WTC11 (cell line): Measurements from ENCODE around the gene ZMIZ1. TPM values are rescaled to one million over a fixed set of nuclear protein-coding genes. Genes with fewer than 3 reads are reported as not detected.

Source experiments
- ATAC-seq: fragments of 200-7000 bp; cut with Tn5 transposase; 2 replicates; pipeline ENCODE4 v1.10.0; 2021; ENCODE audit warnings: mild to moderate bottlenecking, moderate library complexity
- CTCF ChIA-PET: fragments of 300-600 bp; sonication (Branson Sonifier 250); formaldehyde crosslinking; loops from one replicate; lab custom pipeline; 2021; ENCODE audit warnings: antibody characterized with exemption; lab: Charles Lee
- POLR2A ChIA-PET: fragments of 350-600 bp; sonication (Branson Sonifier 250); formaldehyde crosslinking; loops from one replicate; lab custom pipeline; 2021; ENCODE audit warnings: antibody characterized with exemption; lab: Charles Lee
- DNase-seq: peaks from one replicate; pipeline ENCODE4 v3.0.0; 2021; ENCODE audit warnings: low spot score
- H3K27ac Mint-ChIP-seq: 2 replicates; pipeline ENCODE4 v1.8.0; 2021; ENCODE audit warnings: mixed read lengths
- H3K27me3 Mint-ChIP-seq: 2 replicates; pipeline ENCODE4 v1.8.0; 2021; ENCODE audit warnings: low read depth, mild to moderate bottlenecking, moderate library complexity, mixed read lengths
- H3K36me3 Mint-ChIP-seq: 2 replicates; pipeline ENCODE4 v1.8.0; 2021; ENCODE audit warnings: mixed read lengths
- H3K4me1 Mint-ChIP-seq: 2 replicates; pipeline ENCODE4 v1.8.0; 2022; ENCODE audit warnings: mixed read lengths
- H3K4me3 Mint-ChIP-seq: 2 replicates; pipeline ENCODE4 v1.8.0; 2021; ENCODE audit warnings: mild to moderate bottlenecking, moderate library complexity, mixed read lengths
- H3K9me3 Mint-ChIP-seq: 2 replicates; pipeline ENCODE4 v1.8.0; 2021; ENCODE audit warnings: mixed read lengths
- ATF1 ChIP-seq: sonication (generic); formaldehyde crosslinking; IDR thresholded peaks from 2 replicates; pipeline ENCODE4 v1.8.1; 2023; ENCODE audit warnings: mild to moderate bottlenecking, moderate library complexity, missing genetic modification reagents
- CREB1 ChIP-seq: sonication (generic); formaldehyde crosslinking; IDR thresholded peaks from 2 replicates; pipeline ENCODE4 v1.8.0; 2023; ENCODE audit warnings: mild to moderate bottlenecking, missing genetic modification reagents
- CREM ChIP-seq: sonication (generic); formaldehyde crosslinking; IDR thresholded peaks from 2 replicates; pipeline ENCODE4 v1.8.1; 2022; ENCODE audit warnings: mild to moderate bottlenecking, missing genetic modification reagents, moderate library complexity
- ELF4 ChIP-seq: sonication (generic); formaldehyde crosslinking; IDR thresholded peaks from 2 replicates; pipeline ENCODE4 v1.8.1; 2022; ENCODE audit warnings: low read depth, mild to moderate bottlenecking, moderate library complexity, missing genetic modification reagents
- EMX1 ChIP-seq: fragments of 250-450 bp; sonication (Bioruptor Pico); IDR thresholded peaks from 2 replicates; pipeline ENCODE4 v1.8.0; 2021; ENCODE audit warnings: mild to moderate bottlenecking
- GTF2I ChIP-seq: fragments of 250-450 bp; sonication (Bioruptor Pico); conservative IDR thresholded peaks from 2 replicates; pipeline ENCODE4 v1.4.0; 2021; ENCODE audit warnings: mild to moderate bottlenecking
- MYBL2 ChIP-seq: sonication (generic); formaldehyde crosslinking; IDR thresholded peaks from 2 replicates; pipeline ENCODE4 v1.8.1; 2023; ENCODE audit warnings: mild to moderate bottlenecking, moderate library complexity, missing genetic modification reagents
- NFATC4 ChIP-seq: fragments of 250-450 bp; sonication (Bioruptor Pico); IDR thresholded peaks from 2 replicates; pipeline ENCODE4 v1.9.0; 2021; ENCODE audit warnings: mild to moderate bottlenecking
- SMAD4 ChIP-seq: sonication (generic); formaldehyde crosslinking; IDR thresholded peaks from 2 replicates; pipeline ENCODE4 v1.8.0; 2022; ENCODE audit warnings: mild to moderate bottlenecking, missing genetic modification reagents
- SOX15 ChIP-seq: fragments of 250-450 bp; sonication (Bioruptor Pico); IDR thresholded peaks from 2 replicates; pipeline ENCODE4 v1.9.0; 2021; ENCODE audit warnings: mild to moderate bottlenecking
- TEAD4 ChIP-seq: sonication (generic); formaldehyde crosslinking; IDR thresholded peaks from 2 replicates; pipeline ENCODE4 v1.8.0; 2022; ENCODE audit warnings: mild to moderate bottlenecking, missing genetic modification reagents
- ZNF121 ChIP-seq: sonication (generic); formaldehyde crosslinking; IDR thresholded peaks from 2 replicates; pipeline ENCODE4 v1.8.0; 2023; ENCODE audit warnings: missing genetic modification reagents
- total RNA-seq: library from RNA; stranded (reverse); gene quantifications from 3 replicates; pipeline ENCODE4 v1.2.3, GENCODE V29; 2021
- TF ChIP-seq, protein P1 (sequence below): sonication (generic); formaldehyde crosslinking; IDR thresholded peaks from 2 replicates; pipeline ENCODE4 v1.8.1; 2023; ENCODE audit warnings: mild to moderate bottlenecking, moderate library complexity, missing genetic modification reagents
- TF ChIP-seq, protein P2 (sequence below): sonication (generic); formaldehyde crosslinking; IDR thresholded peaks from 2 replicates; pipeline ENCODE4 v1.8.1; 2023; ENCODE audit warnings: mild to moderate bottlenecking, missing genetic modification reagents, moderate library complexity
- TF ChIP-seq, protein P3 (sequence below): sonication (generic); formaldehyde crosslinking; IDR thresholded peaks from 2 replicates; pipeline ENCODE4 v1.8.1; 2022; ENCODE audit warnings: missing genetic modification reagents, borderline replicate concordance
- TF ChIP-seq, protein P4 (sequence below): fragments of 200-600 bp; IDR thresholded peaks from 2 replicates; pipeline ENCODE4 v1.8.0; 2022; ENCODE audit warnings: antibody characterized with exemption
- TF ChIP-seq, protein P5 (sequence below): sonication (generic); formaldehyde crosslinking; IDR thresholded peaks from 2 replicates; pipeline ENCODE4 v1.8.0; 2023; ENCODE audit warnings: missing genetic modification reagents, mild to moderate bottlenecking, borderline replicate concordance
- TF ChIP-seq, protein P6 (sequence below): sonication (generic); formaldehyde crosslinking; IDR thresholded peaks from 2 replicates; pipeline ENCODE4 v1.8.1; 2022; ENCODE audit warnings: low read depth, missing genetic modification reagents, borderline replicate concordance
- TF ChIP-seq, protein P7 (sequence below): sonication (generic); formaldehyde crosslinking; IDR thresholded peaks from 2 replicates; pipeline ENCODE4 v1.8.0; 2023; ENCODE audit warnings: mild to moderate bottlenecking, missing genetic modification reagents
- TF ChIP-seq, protein P8 (sequence below): fragments of 250-450 bp; sonication (Bioruptor Pico); IDR thresholded peaks from 2 replicates; pipeline ENCODE4 v2.1.2; 2022; ENCODE audit warnings: mild to moderate bottlenecking, moderate library complexity

Gene ZMIZ1
- total RNA-seq, 1 experiment from 2014 or later, result 44.4 TPM

DNA sequence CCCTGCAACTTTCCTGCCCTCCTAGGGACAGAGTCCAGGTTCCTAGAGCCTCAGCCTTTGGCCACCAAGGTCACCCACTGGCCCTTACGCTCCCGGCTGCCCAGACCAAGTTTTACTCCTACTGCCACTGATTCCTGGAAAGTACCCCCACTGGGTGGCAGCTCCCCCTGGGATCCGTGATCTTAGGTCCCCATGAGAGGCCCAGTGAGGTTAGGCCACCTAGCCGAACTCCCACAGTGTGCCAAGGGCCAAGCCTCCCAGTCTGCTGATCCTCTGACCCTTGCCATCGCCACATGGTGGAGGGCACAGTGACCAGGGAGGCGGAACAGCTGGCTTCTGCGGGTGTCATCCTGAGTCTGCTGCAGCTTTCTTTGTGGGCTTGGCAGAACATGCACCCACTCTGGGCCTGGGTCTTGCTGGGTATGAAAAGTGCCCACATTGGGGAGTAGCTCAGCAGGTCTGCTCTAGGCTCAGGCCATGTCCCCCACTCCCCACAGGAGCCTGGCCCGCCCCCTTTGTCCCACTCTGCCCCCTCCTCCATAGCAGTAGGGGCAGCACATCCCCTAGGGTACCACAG lies 238.0 kb downstream of the ZMIZ1 start:
- ChIA-PET POLR2A (no interaction called here), CTCF (no interaction called here)
- H3K9me3 Mint-ChIP-seq, result no peaks in the 10 kb centered on the region
- H3K4me1 Mint-ChIP-seq, result no peaks in the 10 kb centered on the region
- TF ChIP-seq, protein P1, sequence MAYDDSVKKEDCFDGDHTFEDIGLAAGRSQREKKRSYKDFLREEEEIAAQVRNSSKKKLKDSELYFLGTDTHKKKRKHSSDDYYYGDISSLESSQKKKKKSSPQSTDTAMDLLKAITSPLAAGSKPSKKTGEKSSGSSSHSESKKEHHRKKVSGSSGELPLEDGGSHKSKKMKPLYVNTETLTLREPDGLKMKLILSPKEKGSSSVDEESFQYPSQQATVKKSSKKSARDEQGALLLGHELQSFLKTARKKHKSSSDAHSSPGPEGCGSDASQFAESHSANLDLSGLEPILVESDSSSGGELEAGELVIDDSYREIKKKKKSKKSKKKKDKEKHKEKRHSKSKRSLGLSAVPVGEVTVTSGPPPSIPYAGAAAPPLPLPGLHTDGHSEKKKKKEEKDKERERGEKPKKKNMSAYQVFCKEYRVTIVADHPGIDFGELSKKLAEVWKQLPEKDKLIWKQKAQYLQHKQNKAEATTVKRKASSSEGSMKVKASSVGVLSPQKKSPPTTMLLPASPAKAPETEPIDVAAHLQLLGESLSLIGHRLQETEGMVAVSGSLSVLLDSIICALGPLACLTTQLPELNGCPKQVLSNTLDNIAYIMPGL (CRISPR knock-in tag), result no peak
- no peak for TF ChIP-seq NFATC4 (CRISPR knock-in tag)
- TF ChIP-seq, protein P2, sequence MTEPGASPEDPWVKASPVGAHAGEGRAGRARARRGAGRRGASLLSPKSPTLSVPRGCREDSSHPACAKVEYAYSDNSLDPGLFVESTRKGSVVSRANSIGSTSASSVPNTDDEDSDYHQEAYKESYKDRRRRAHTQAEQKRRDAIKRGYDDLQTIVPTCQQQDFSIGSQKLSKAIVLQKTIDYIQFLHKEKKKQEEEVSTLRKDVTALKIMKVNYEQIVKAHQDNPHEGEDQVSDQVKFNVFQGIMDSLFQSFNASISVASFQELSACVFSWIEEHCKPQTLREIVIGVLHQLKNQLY (CRISPR knock-in tag), result no peak
- no peak for TF ChIP-seq GTF2I (CRISPR knock-in tag)
- TF ChIP-seq ZNF121 (CRISPR knock-in tag), result no peak
- TF ChIP-seq, protein P3, sequence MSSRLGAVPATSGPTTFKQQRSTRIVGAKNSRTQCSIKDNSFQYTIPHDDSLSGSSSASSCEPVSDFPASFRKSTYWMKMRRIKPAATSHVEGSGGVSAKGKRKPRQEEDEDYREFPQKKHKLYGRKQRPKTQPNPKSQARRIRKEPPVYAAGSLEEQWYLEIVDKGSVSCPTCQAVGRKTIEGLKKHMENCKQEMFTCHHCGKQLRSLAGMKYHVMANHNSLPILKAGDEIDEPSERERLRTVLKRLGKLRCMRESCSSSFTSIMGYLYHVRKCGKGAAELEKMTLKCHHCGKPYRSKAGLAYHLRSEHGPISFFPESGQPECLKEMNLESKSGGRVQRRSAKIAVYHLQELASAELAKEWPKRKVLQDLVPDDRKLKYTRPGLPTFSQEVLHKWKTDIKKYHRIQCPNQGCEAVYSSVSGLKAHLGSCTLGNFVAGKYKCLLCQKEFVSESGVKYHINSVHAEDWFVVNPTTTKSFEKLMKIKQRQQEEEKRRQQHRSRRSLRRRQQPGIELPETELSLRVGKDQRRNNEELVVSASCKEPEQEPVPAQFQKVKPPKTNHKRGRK (CRISPR knock-in tag), result no peak
- TF ChIP-seq SOX15 (CRISPR knock-in tag), result no peak
- TF ChIP-seq, protein P4, sequence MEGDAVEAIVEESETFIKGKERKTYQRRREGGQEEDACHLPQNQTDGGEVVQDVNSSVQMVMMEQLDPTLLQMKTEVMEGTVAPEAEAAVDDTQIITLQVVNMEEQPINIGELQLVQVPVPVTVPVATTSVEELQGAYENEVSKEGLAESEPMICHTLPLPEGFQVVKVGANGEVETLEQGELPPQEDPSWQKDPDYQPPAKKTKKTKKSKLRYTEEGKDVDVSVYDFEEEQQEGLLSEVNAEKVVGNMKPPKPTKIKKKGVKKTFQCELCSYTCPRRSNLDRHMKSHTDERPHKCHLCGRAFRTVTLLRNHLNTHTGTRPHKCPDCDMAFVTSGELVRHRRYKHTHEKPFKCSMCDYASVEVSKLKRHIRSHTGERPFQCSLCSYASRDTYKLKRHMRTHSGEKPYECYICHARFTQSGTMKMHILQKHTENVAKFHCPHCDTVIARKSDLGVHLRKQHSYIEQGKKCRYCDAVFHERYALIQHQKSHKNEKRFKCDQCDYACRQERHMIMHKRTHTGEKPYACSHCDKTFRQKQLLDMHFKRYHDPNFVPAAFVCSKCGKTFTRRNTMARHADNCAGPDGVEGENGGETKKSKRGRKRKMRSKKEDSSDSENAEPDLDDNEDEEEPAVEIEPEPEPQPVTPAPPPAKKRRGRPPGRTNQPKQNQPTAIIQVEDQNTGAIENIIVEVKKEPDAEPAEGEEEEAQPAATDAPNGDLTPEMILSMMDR, result no peak
- no peak for TF ChIP-seq CREM (CRISPR knock-in tag)
- no peak for TF ChIP-seq CREB1
- TF ChIP-seq, protein P5, sequence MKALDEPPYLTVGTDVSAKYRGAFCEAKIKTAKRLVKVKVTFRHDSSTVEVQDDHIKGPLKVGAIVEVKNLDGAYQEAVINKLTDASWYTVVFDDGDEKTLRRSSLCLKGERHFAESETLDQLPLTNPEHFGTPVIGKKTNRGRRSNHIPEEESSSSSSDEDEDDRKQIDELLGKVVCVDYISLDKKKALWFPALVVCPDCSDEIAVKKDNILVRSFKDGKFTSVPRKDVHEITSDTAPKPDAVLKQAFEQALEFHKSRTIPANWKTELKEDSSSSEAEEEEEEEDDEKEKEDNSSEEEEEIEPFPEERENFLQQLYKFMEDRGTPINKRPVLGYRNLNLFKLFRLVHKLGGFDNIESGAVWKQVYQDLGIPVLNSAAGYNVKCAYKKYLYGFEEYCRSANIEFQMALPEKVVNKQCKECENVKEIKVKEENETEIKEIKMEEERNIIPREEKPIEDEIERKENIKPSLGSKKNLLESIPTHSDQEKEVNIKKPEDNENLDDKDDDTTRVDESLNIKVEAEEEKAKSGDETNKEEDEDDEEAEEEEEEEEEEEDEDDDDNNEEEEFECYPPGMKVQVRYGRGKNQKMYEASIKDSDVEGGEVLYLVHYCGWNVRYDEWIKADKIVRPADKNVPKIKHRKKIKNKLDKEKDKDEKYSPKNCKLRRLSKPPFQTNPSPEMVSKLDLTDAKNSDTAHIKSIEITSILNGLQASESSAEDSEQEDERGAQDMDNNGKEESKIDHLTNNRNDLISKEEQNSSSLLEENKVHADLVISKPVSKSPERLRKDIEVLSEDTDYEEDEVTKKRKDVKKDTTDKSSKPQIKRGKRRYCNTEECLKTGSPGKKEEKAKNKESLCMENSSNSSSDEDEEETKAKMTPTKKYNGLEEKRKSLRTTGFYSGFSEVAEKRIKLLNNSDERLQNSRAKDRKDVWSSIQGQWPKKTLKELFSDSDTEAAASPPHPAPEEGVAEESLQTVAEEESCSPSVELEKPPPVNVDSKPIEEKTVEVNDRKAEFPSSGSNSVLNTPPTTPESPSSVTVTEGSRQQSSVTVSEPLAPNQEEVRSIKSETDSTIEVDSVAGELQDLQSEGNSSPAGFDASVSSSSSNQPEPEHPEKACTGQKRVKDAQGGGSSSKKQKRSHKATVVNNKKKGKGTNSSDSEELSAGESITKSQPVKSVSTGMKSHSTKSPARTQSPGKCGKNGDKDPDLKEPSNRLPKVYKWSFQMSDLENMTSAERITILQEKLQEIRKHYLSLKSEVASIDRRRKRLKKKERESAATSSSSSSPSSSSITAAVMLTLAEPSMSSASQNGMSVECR (CRISPR knock-in tag), result no peak
- no peak for TF ChIP-seq TEAD4 (CRISPR knock-in tag)
- TF ChIP-seq MYBL2 (CRISPR knock-in tag), result no peak
- TF ChIP-seq, protein P6, sequence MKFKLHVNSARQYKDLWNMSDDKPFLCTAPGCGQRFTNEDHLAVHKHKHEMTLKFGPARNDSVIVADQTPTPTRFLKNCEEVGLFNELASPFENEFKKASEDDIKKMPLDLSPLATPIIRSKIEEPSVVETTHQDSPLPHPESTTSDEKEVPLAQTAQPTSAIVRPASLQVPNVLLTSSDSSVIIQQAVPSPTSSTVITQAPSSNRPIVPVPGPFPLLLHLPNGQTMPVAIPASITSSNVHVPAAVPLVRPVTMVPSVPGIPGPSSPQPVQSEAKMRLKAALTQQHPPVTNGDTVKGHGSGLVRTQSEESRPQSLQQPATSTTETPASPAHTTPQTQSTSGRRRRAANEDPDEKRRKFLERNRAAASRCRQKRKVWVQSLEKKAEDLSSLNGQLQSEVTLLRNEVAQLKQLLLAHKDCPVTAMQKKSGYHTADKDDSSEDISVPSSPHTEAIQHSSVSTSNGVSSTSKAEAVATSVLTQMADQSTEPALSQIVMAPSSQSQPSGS (CRISPR knock-in tag), result no peak
- TF ChIP-seq, protein P7, sequence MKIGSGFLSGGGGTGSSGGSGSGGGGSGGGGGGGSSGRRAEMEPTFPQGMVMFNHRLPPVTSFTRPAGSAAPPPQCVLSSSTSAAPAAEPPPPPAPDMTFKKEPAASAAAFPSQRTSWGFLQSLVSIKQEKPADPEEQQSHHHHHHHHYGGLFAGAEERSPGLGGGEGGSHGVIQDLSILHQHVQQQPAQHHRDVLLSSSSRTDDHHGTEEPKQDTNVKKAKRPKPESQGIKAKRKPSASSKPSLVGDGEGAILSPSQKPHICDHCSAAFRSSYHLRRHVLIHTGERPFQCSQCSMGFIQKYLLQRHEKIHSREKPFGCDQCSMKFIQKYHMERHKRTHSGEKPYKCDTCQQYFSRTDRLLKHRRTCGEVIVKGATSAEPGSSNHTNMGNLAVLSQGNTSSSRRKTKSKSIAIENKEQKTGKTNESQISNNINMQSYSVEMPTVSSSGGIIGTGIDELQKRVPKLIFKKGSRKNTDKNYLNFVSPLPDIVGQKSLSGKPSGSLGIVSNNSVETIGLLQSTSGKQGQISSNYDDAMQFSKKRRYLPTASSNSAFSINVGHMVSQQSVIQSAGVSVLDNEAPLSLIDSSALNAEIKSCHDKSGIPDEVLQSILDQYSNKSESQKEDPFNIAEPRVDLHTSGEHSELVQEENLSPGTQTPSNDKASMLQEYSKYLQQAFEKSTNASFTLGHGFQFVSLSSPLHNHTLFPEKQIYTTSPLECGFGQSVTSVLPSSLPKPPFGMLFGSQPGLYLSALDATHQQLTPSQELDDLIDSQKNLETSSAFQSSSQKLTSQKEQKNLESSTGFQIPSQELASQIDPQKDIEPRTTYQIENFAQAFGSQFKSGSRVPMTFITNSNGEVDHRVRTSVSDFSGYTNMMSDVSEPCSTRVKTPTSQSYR (CRISPR knock-in tag), result no peak
- no peak for TF ChIP-seq ELF4
- no peak for TF ChIP-seq ATF1 (CRISPR knock-in tag)
- no peak for TF ChIP-seq SMAD4 (CRISPR knock-in tag)
- no peak for TF ChIP-seq EMX1 (CRISPR knock-in tag)
- TF ChIP-seq, protein P8, sequence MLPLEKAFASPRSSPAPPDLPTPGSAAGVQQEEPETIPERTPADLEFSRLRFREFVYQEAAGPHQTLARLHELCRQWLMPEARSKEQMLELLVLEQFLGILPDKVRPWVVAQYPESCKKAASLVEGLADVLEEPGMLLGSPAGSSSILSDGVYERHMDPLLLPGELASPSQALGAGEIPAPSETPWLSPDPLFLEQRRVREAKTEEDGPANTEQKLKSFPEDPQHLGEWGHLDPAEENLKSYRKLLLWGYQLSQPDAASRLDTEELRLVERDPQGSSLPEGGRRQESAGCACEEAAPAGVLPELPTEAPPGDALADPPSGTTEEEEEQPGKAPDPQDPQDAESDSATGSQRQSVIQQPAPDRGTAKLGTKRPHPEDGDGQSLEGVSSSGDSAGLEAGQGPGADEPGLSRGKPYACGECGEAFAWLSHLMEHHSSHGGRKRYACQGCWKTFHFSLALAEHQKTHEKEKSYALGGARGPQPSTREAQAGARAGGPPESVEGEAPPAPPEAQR (CRISPR knock-in tag), result no peak
- TF ChIP-seq, all 79 proteins: peak for 0
- Mint-ChIP-seq H3K27me3 (no peaks in the 10 kb centered on the region), H3K4me3 (no peak overlapping the region), H3K36me3 (peaks cover 24% of the 10 kb centered on the region), H3K27ac (no peak overlapping the region)
- DNase-seq (no peak), ATAC-seq (no peak)
